ENCODE measurements around the gene HCN4. TPM values are rescaled to one million over a fixed set of nuclear protein-coding genes. Genes with fewer than 3 reads are reported as not detected.

HCN4 gene
- total and polyA plus RNA-seq, 10 donors: not detected

GRCh38 chr15:73380661-73381060 is 11.9 kb upstream of the HCN4 start:
- no peak overlapping the region for H3K4me3 ChIP-seq
- no peak overlapping the region for H3K27ac ChIP-seq
- no peak for DNase-seq
- no peaks in the 10 kb centered on the region for H3K4me1 ChIP-seq
- H3K36me3 ChIP-seq: no peaks in the 10 kb centered on the region
- H3K27me3 ChIP-seq (replicated peaks in 1 of 7): peaks cover 0 to 48% (median 0%) of the 10 kb centered on the region in 7 donors
- H3K9me3 ChIP-seq: peaks cover 0 to 20% (median 9%) of the 10 kb centered on the region in 8 donors
- WGBS, 5 donors: 66 to 83% (median 77%) methylated on average over 2 of the region's 2 CpGs
- intact Hi-C loops (cut with DNase I; ENCODE audit: low total_unique reads): no loop called here
- TF ChIP-seq POLR2A (IDR thresholded peaks at IDR 0.05) (no peak), CTCF (IDR thresholded peaks at IDR 0.05 in 8 of 11, conservative IDR thresholded peaks at IDR 0.05 in 3 of 11) (no peak), POLR2AphosphoS5 (IDR thresholded peaks at IDR 0.05) (no peak)

- DNase-seq: no peak
- no peak overlapping the region for H3K27ac ChIP-seq
- 67 to 78% (median 71%) methylated on average over 12 of the region's 12 CpGs for WGBS, 5 donors
- H3K27me3 ChIP-seq (replicated peaks in 1 of 7): peaks cover 0 to 46% (median 0%) of the 10 kb centered on the region in 7 donors
- H3K9me3 ChIP-seq: peaks cover 0 to 20% (median 8%) of the 10 kb centered on the region in 8 donors
- H3K4me1 ChIP-seq: no peaks in the 10 kb centered on the region
- intact Hi-C loops (cut with DNase I; ENCODE audit: low total_unique reads): no loop called here
- TF ChIP-seq POLR2AphosphoS5 (IDR thresholded peaks at IDR 0.05) (no peak), CTCF (IDR thresholded peaks at IDR 0.05 in 8 of 11, conservative IDR thresholded peaks at IDR 0.05 in 3 of 11) (no peak), POLR2A (IDR thresholded peaks at IDR 0.05) (no peak)
- H3K36me3 ChIP-seq: no peaks in the 10 kb centered on the region
- no peak overlapping the region for H3K4me3 ChIP-seq
Observed at GRCh38 chr15:73378089-73378488, 9.3 kb upstream of the HCN4 start.

DNA sequence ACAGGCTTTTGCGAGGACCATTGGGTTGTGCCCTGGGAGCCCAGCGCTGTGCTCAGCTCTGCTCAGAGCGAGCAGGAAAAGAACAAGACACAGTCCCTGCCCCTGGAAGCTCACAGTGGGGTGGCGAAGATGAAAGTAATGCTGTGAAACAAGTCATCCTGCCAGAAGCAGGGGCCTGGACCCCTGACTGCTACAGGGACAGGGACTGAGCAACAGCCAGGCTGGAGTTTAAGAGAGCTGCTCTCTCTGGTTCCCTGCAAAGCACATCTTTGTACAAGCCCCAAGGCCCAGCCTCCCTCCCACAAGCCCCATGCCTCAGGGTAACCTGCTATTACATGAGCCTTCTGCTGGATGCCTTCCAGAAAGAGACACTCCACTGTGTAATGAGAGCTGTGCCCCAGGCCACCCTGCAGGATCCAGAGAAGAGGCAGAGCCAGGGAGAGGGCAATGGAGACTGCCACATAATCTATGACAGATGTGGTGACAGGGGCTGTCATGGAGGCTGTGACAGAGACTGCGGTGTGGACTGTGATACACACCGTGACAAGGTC is 7.1 kb upstream of the HCN4 start:
- WGBS, 5 donors: 80 to 84% (median 83%) methylated on average over 6 of the region's 6 CpGs
- intact Hi-C loops (cut with DNase I; ENCODE audit: low total_unique reads): no loop called here
- no peak overlapping the region for H3K27ac ChIP-seq

DNA sequence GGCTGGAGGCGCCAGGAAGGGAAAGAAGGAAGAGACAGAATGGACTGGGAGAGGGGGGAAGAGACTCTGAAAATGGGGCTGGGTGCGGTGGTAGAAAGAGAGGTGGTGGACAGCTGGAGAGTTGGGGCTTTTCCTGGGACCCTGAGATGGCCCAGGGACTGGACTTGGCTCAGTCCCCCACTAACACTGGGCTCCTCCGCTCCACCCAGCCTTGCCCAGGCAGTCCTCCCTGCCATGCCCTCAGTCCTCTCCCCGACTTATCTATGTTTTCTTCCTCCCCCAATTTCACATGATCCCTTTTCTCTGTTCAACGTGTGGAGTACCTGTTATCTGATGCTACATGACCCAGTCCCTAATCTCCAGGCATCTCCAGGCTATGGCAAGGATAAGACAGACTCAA is 6.3 kb upstream of the HCN4 start:
- intact Hi-C loops (cut with DNase I; ENCODE audit: low total_unique reads): no loop called here
- Histone ChIP-seq H3K4me3 (no peak overlapping the region), H3K27ac (no peak overlapping the region), H3K4me1 (no peaks in the 10 kb centered on the region), H3K27me3 (replicated peaks in 1 of 7) (peaks cover 0 to 40% (median 17%) of the 10 kb centered on the region in 7 donors), H3K36me3 (no peaks in the 10 kb centered on the region), H3K9me3 (no peaks in the 10 kb centered on the region)
- DNase-seq: no peak
- no peak for TF ChIP-seq CTCF (IDR thresholded peaks at IDR 0.05 in 8 of 11, conservative IDR thresholded peaks at IDR 0.05 in 3 of 11)
- TF ChIP-seq POLR2AphosphoS5 (IDR thresholded peaks at IDR 0.05): no peak
- no peak for TF ChIP-seq POLR2A (IDR thresholded peaks at IDR 0.05)
- WGBS, 5 donors: 57 to 73% (median 62%) methylated on average over 5 of the region's 5 CpGs

More for the DNA sequence above, 7.1 kb upstream of the HCN4 start:
- TF ChIP-seq CTCF (IDR thresholded peaks at IDR 0.05 in 8 of 11, conservative IDR thresholded peaks at IDR 0.05 in 3 of 11) (no peak), POLR2AphosphoS5 (IDR thresholded peaks at IDR 0.05) (no peak), POLR2A (IDR thresholded peaks at IDR 0.05) (no peak)
- Histone ChIP-seq H3K4me3 (no peak overlapping the region), H3K27me3 (replicated peaks in 1 of 7) (peaks cover 0 to 39% (median 9%) of the 10 kb centered on the region in 7 donors), H3K36me3 (no peaks in the 10 kb centered on the region), H3K9me3 (peaks cover 0 to 7% (median 3%) of the 10 kb centered on the region in 8 donors), H3K4me1 (no peaks in the 10 kb centered on the region)
- DNase-seq: no peak

All from spleen (tissue), 11 donors.